ENCODE measurements around the gene CTDSP1. TPM values are rescaled to one million over a fixed set of nuclear protein-coding genes. Genes with fewer than 3 reads are reported as not detected.

Gene CTDSP1, protein sequence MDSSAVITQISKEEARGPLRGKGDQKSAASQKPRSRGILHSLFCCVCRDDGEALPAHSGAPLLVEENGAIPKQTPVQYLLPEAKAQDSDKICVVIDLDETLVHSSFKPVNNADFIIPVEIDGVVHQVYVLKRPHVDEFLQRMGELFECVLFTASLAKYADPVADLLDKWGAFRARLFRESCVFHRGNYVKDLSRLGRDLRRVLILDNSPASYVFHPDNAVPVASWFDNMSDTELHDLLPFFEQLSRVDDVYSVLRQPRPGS
- total RNA-seq: 45.3 and 48.9 TPM in 2 replicates
- 65.6 TPM for polyA plus RNA-seq (2012)

- DNase-seq (ENCODE audit: low read depth): peak; percentile 98
Measured at GRCh38 chr2:218399391-218400166, at the start of gene CTDSP1. TSS of gene CTDSP1 (plus strand) at chr2:218399868. CDS start at chr2:218400091, 223 bp downstream.

- no peak for DNase-seq (ENCODE audit: low read depth)
Measured at GRCh38 chr2:218354045-218354444, 45.6 kb upstream of the CTDSP1 start.

GRCh38 chr2:218354850-218355443 lies 44.7 kb upstream of the CTDSP1 start:
- no peak for DNase-seq (ENCODE audit: low read depth)

GRCh38 chr2:218357236-218358177 lies 42.2 kb upstream of the CTDSP1 start:
- no peak for DNase-seq (ENCODE audit: low read depth)

GRCh38 chr2:218360453-218360852 lies 39.2 kb upstream of the CTDSP1 start:
- no peak for DNase-seq (ENCODE audit: low read depth)

DNA sequence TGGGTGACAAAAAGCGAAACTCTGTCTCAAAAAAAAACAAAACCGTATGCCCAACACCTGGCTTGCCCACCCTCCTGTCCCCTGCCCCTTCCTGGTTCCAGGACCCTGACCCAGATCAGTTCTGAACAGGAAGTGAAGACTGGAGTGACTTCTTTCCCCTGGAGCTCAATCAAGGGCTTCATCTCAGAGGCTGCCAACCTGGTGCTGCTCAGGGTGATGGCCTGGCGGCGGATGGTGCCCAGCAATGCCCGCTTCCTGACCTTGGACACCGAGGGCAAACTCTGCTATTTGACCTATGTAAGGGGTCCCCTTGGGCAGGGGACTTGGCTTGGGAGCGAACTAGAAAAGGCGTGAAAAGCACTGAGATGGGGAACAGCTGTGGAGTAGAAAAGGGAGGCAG lies 37.1 kb upstream of the CTDSP1 start:
- DNase-seq (ENCODE audit: low read depth): no peak

DNA sequence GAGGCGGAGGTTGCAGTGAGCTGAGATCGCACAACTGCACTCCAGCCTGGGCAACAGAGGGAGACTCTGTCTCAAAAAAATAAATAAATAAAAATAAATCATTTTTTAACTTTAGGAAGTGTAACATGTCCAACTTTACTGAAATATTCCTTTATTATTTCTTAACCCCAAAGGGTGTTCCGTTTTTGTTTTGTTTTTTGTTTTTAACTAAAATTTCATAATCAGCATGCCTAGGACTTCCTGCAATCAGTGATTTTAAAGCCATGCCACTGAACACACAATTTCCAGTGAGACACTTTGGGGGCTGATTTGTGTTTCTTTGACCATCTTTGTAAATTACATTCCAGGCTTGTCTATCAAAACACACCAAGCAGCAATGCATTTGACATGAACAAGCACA lies 35.9 kb upstream of the CTDSP1 start:
- no peak for DNase-seq (ENCODE audit: low read depth)

- no peak for DNase-seq (ENCODE audit: low read depth)
Measured at GRCh38 chr2:218364196-218364595, 35.5 kb upstream of the CTDSP1 start.

- no peak for DNase-seq (ENCODE audit: low read depth)
Measured at GRCh38 chr2:218366621-218367414, 32.9 kb upstream of the CTDSP1 start.

DNA sequence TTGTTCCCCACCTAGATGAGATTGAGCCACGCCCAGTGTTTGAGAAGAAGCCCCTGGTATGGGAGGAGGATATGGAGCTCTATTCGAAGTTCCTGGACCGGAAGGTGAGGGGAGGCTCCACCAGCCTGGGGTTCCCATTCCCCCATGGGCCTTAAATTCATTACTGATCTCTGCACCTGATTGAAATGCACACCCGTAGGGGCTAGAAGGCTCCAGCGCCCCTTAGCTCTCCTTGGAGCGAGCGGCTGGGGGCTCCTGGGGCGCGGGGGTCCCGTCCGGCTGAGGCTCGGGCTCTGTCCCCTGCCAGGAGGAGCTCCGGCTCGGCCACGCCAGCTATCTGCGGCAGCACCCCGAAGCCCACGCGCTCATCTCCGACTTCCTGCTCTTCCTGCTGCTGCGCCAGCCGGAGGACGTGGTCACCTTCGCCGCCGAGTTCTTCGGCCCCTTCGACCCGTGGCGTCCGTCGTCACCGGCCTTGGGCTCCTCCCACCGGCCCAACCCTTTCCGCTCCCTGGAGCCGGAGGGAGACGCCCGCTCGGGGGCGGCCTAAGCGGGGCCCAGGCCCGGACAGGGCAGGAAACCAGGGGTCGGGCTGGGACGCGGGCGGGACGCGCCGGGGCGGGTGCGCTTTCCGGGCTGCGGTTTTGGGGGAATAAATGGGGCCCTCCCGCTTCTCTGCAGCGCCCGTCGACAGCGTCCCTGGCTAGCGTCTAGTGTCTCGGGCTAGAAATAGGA lies 32.1 kb upstream of the CTDSP1 start:
- DNase-seq (ENCODE audit: low read depth): peak; percentile 18

DNA sequence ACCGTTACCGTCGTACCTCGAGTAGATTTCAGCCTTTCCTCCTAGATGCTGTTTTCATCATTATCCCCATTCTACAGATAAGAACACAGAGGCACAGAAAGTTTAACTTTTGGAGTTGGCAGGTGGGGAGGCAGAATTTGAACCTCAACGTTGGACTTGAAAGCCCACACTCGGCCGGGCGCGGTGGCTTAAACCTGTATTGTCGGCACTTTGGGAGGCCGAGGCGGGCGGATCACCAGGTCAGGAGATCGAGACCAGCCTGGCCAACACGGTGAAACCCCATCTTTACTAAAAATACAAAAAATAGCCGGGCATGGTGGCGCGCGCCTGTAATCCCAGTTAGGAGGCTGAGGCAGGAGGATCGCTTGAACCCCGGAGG lies 31.5 kb upstream of the CTDSP1 start:
- DNase-seq (ENCODE audit: low read depth): no peak

DNA sequence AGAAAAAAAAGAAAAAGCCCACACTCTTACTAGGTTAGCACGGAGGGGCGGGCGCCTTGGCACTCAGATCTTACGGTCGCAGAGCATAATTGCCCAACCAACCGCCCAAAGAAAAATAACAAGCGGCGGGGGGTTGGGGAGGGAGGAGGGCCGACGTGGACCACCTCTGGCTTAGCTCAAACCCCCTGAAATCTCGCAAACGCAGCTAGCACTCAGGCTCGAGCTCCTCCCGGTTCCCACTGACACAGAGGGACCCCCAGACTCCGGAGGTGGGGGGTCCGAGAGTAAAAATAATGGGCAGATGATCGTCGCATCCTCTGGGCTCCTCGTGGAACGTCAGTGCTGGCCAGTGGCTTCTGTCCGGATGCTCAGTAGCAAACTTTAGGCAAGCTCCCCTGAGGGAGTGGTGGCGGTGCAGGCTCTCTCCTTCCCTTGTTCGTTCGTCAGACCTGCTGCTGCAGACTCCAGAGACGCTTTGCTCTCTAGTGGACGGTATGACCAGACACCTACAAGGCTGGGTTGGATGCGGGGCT lies 31.0 kb upstream of the CTDSP1 start:
- no peak for DNase-seq (ENCODE audit: low read depth)

GRCh38 chr2:218369330-218369729 lies 30.3 kb upstream of the CTDSP1 start:
- DNase-seq (ENCODE audit: low read depth): no peak

DNA sequence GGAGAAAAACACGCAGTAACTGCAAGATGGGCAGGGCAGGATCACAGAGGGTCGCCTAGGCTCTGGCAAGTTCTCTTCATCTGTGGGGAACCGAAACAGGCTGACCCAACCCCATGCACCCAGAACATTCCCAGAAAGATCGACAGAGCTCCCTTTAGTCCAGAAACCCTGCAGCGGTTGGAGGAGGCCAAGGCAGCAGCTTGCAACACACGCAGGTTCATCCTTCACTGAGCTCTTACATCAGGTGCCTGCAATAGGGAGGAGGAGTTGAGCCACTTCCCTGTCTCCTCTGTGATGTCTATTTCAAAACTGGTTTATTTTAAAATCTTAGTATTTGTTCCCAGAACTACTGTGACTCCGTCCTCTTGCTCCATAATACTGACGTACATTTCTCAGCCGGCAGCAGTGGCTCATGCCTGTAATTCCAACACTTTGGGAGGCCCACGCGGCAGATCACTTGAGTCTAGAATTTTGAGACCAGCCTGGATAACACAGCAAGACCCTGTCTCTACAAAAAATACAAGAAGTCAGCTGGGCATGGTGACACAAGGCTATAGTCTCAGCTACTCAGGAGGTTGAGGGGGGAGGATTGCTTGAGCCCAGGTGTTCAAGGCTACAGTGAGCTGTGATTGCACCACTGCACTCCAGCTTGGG lies 29.1 kb upstream of the CTDSP1 start:
- no peak for DNase-seq (ENCODE audit: low read depth)

GRCh38 chr2:218371983-218372350 lies 27.7 kb upstream of the CTDSP1 start:
- no peak for DNase-seq (ENCODE audit: low read depth)

DNA sequence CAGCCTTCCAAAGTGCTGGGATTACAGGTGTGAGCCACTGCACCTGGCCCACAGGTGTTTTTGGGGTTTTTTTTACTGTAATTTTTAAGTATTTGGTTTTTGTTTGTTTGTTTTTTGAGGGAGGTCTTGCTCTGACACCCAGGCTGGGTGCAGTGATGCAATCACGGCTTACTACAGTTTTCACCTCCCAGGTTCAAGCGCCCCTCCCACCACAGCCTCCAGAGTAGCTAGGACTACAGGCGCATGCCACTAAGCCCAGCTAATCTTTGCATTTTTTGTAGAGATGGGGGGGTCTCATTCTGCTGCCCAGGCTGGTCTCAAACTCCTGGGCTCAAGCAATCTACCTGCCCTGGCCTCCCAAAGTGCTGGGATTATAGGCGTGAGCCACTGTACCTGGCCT lies 24.9 kb upstream of the CTDSP1 start:
- no peak for DNase-seq (ENCODE audit: low read depth)

GRCh38 chr2:218375212-218375611 lies 24.5 kb upstream of the CTDSP1 start:
- DNase-seq (ENCODE audit: low read depth): peak; percentile 59

DNA sequence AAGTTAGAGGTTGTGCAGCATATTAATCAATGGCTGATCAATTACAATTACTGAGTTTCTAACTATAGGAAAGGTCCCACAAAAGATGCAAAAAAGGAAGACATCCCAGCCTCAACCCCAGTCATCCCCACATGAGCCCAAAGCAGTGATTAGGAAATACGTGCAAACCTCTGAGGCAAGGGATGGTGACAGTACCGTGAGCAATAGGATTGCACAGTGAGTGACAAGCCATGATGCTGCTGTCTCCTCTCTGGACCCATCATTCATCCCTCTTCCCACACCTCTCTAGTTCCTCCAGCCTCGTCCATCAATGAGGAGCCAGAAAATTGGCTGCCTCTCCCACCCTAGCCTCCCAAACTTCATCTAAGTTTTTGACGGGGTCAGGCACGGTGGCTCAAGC lies 21.6 kb upstream of the CTDSP1 start:
- no peak for DNase-seq (ENCODE audit: low read depth)

- no peak for DNase-seq (ENCODE audit: low read depth)
Measured at GRCh38 chr2:218381916-218382366, 17.7 kb upstream of the CTDSP1 start, which contains the start of gene SLC11A1. TSS of gene SLC11A1 (plus strand) at chr2:218382273. CDS start at chr2:218382369, 96 bp downstream.
